NCI-H1930 (cell line): Measurements from ENCODE around the gene MAMDC4.

Source experiments
- DNase-seq, 2 experiments: peaks; one replicate each; lab custom pipeline; 2025; lab: John Stamatoyannopoulos, UW

MAMDC4 gene

GRCh38 chr9:136890661-136891060 lies 38.5 kb downstream of the MAMDC4 start:
- no peak for DNase-seq

GRCh38 chr9:136896027-136896426 lies 43.9 kb downstream of the MAMDC4 start:
- DNase-seq: no peak

- no peak for DNase-seq
Observed at GRCh38 chr9:136898483-136899100, 46.4 kb downstream of the MAMDC4 start.

GRCh38 chr9:136899196-136899595 lies 47.0 kb downstream of the MAMDC4 start:
- no peak for DNase-seq

- no peak for DNase-seq
Observed at GRCh38 chr9:136900556-136900955, 48.4 kb downstream of the MAMDC4 start.

- no peak for DNase-seq
Observed at GRCh38 chr9:136900988-136901515, 48.9 kb downstream of the MAMDC4 start.

- no peak for DNase-seq
Observed at GRCh38 chr9:136901516-136902258, 49.5 kb downstream of the MAMDC4 start.

GRCh38 chr9:136902259-136902821 lies 50.2 kb downstream of the MAMDC4 start:
- DNase-seq: no peak

GRCh38 chr9:136903041-136903554 lies 51.0 kb downstream of the MAMDC4 start:
- no peak for DNase-seq

- no peak for DNase-seq
Observed at GRCh38 chr9:136906266-136906665, 54.1 kb downstream of the MAMDC4 start.

GRCh38 chr9:136907011-136907914 lies 55.1 kb downstream of the MAMDC4 start:
- DNase-seq: no peak
